Kidney capillary endothelial cell (primary cell): ENCODE data around the gene MMP24OS.
A peak's percentile ranks its signal among the peaks of the same experiment; 100 is the strongest.
"Not testable (repeated sequence)": the region's sequence is repeated elsewhere in the genome, so short reads cannot be mapped to it uniquely, and the experiment has no call there.

Source experiments
- DNase-seq: peaks from one replicate; pipeline ENCODE4 v3.0.0-alpha.2; 2018; ENCODE audit warnings: low spot score

MMP24OS gene

GRCh38 chr20:35274172-35275092 is 3.5 kb downstream of the MMP24OS start:
- DNase-seq: no peak

GRCh38 chr20:35273449-35274171 is 4.3 kb downstream of the MMP24OS start:
- no peak for DNase-seq

GRCh38 chr20:35271904-35272303 is 6.0 kb downstream of the MMP24OS start:
- no peak for DNase-seq

GRCh38 chr20:35271073-35271882 is 6.6 kb downstream of the MMP24OS start:
- no peak for DNase-seq

GRCh38 chr20:35270021-35270902 is 7.7 kb downstream of the MMP24OS start:
- no peak for DNase-seq

GRCh38 chr20:35269055-35269781 is 8.7 kb downstream of the MMP24OS start:
- peak; percentile 48 for DNase-seq

- no peak for DNase-seq
These were observed 10.8 kb downstream of the MMP24OS start for GRCh38 chr20:35267092-35267491.

GRCh38 chr20:35264755-35265154 is 13.2 kb downstream of the MMP24OS start:
- DNase-seq: no peak

GRCh38 chr20:35263532-35264341 is 14.2 kb downstream of the MMP24OS start:
- DNase-seq: no peak

GRCh38 chr20:35262731-35263531 is 15.0 kb downstream of the MMP24OS start:
- not testable (repeated sequence) for DNase-seq

- DNase-seq: not testable (repeated sequence)
These were observed 15.6 kb downstream of the MMP24OS start for GRCh38 chr20:35262321-35262720.

GRCh38 chr20:35260426-35260825 is 17.5 kb downstream of the MMP24OS start:
- no peak for DNase-seq

GRCh38 chr20:35257175-35257909 is 20.6 kb downstream of the MMP24OS start:
- no peak for DNase-seq

- no peak for DNase-seq
These were observed 23.4 kb downstream of the MMP24OS start for GRCh38 chr20:35254448-35254999.

GRCh38 chr20:35253010-35253409 is 24.9 kb downstream of the MMP24OS start:
- DNase-seq: no peak

GRCh38 chr20:35252598-35252997 is 25.3 kb downstream of the MMP24OS start:
- DNase-seq: not testable (repeated sequence)

- no peak for DNase-seq
These were observed 25.9 kb downstream of the MMP24OS start for GRCh38 chr20:35252037-35252461.

- no peak for DNase-seq
These were observed 26.3 kb downstream of the MMP24OS start for GRCh38 chr20:35251613-35251940.
